NCI-H1694 treated with DMSO at 0.1 percent for 48 hours (cell line): ENCODE results near the gene OR2T5.
"Not testable (repeated sequence)": the region's sequence is repeated elsewhere in the genome, so short reads cannot be mapped to it uniquely, and the experiment has no call there.

Experiments
- DNase-seq: peaks from one replicate; lab custom pipeline; 2025; lab: John Stamatoyannopoulos, UW

Gene OR2T5

GRCh38 chr1:248488289-248488688, at the start of gene OR2T5:
TSS of gene OR2T5 (plus strand) at chr1:248488589. CDS start at chr1:248488589, 0 bp downstream.
- DNase-seq, result not testable (repeated sequence)

GRCh38 chr1:248438668-248439067, 49.7 kb upstream of the OR2T5 start:
- DNase-seq, result not testable (repeated sequence)

- DNase-seq, result not testable (repeated sequence)
These were observed 49.1 kb upstream of the OR2T5 start for GRCh38 chr1:248439283-248439682.

GRCh38 chr1:248442500-248443277, 45.7 kb upstream of the OR2T5 start:
- not testable (repeated sequence) for DNase-seq

- DNase-seq, result not testable (repeated sequence)
These were observed 43.8 kb upstream of the OR2T5 start for GRCh38 chr1:248444603-248445002.

- not testable (repeated sequence) for DNase-seq
These were observed 43.0 kb upstream of the OR2T5 start, which contains the start of gene OR2T2 for GRCh38 chr1:248445399-248445798. TSS of gene OR2T2 (plus strand) at chr1:248445637. CDS start at chr1:248452798, 7,161 bp downstream.

GRCh38 chr1:248448409-248449074, 39.8 kb upstream of the OR2T5 start:
- not testable (repeated sequence) for DNase-seq

- DNase-seq, result not testable (repeated sequence)
These were observed 38.4 kb upstream of the OR2T5 start for GRCh38 chr1:248449821-248450465.

GRCh38 chr1:248450466-248451145, 37.8 kb upstream of the OR2T5 start:
- DNase-seq, result not testable (repeated sequence)

- not testable (repeated sequence) for DNase-seq
These were observed 34.8 kb upstream of the OR2T5 start for GRCh38 chr1:248453619-248454018.

GRCh38 chr1:248455045-248455444, 33.3 kb upstream of the OR2T5 start:
- DNase-seq, result not testable (repeated sequence)

GRCh38 chr1:248456635-248457034, 31.8 kb upstream of the OR2T5 start:
- DNase-seq, result not testable (repeated sequence)

GRCh38 chr1:248459117-248459516, 29.3 kb upstream of the OR2T5 start:
- DNase-seq, result not testable (repeated sequence)

- DNase-seq, result no peak
These were observed 17.2 kb upstream of the OR2T5 start for GRCh38 chr1:248471154-248471553.

- DNase-seq, result not testable (repeated sequence)
These were observed 16.3 kb upstream of the OR2T5 start for GRCh38 chr1:248472111-248472510.

GRCh38 chr1:248473051-248473450, 15.3 kb upstream of the OR2T5 start, which contains the start of gene OR2T3:
TSS of gene OR2T3 (plus strand) at chr1:248473351. CDS start at chr1:248473351, 0 bp downstream.
- not testable (repeated sequence) for DNase-seq

- DNase-seq, result not testable (repeated sequence)
These were observed 12.7 kb upstream of the OR2T5 start for GRCh38 chr1:248475660-248476059.

GRCh38 chr1:248481686-248482579, 6.5 kb upstream of the OR2T5 start:
- not testable (repeated sequence) for DNase-seq

GRCh38 chr1:248496661-248497060, 8.3 kb downstream of the OR2T5 start:
- not testable (repeated sequence) for DNase-seq

GRCh38 chr1:248500305-248501035, 12.1 kb downstream of the OR2T5 start:
- DNase-seq, result not testable (repeated sequence)
